Prostate gland (tissue), 2 donors: Measurements from ENCODE around the gene JSRP1.

Experiments
- CTCF ChIP-seq, 4 experiments: fragments of 200-600 bp in 2 of 4; fragments of 450-650 bp in 2 of 4; sonication (generic) in 2 of 4; IDR thresholded peaks; 1 replicate in 3 of 4; 2 replicates in 1 of 4; pipeline ENCODE4 v1.5.1; 2016 to 2019; ENCODE audit warnings: antibody characterized with exemption in 4 of 4, mild to moderate bottlenecking in 2 of 4, moderate library complexity in 2 of 4
- POLR2A ChIP-seq: fragments of 450-650 bp; IDR thresholded peaks from one replicate; pipeline ENCODE4 v1.6.1; 2016; ENCODE audit warnings: antibody characterized with exemption, mild to moderate bottlenecking

GRCh38 chr19:2246801-2247361, 9.3 kb downstream of the JSRP1 start:
- TF ChIP-seq CTCF (IDR thresholded peaks at IDR 0.05) (no peak), POLR2A (no peak)
